WTC11 (cell line): ENCODE data around the gene CAPN3. TPM values are rescaled to one million over a fixed set of nuclear protein-coding genes. Genes with fewer than 3 reads are reported as not detected.

ENCODE experiments used
- ATAC-seq: fragments of 200-7000 bp; cut with Tn5 transposase; 2 replicates; pipeline ENCODE4 v1.10.0; 2021; ENCODE audit warnings: mild to moderate bottlenecking, moderate library complexity
- CTCF ChIA-PET: fragments of 300-600 bp; sonication (Branson Sonifier 250); formaldehyde crosslinking; loops from one replicate; lab custom pipeline; 2021; ENCODE audit warnings: antibody characterized with exemption; lab: Charles Lee
- POLR2A ChIA-PET: fragments of 350-600 bp; sonication (Branson Sonifier 250); formaldehyde crosslinking; loops from one replicate; lab custom pipeline; 2021; ENCODE audit warnings: antibody characterized with exemption; lab: Charles Lee
- DNase-seq: peaks from one replicate; pipeline ENCODE4 v3.0.0; 2021; ENCODE audit warnings: low spot score
- H3K27ac Mint-ChIP-seq: 2 replicates; pipeline ENCODE4 v1.8.0; 2021; ENCODE audit warnings: mixed read lengths
- H3K27me3 Mint-ChIP-seq: 2 replicates; pipeline ENCODE4 v1.8.0; 2021; ENCODE audit warnings: low read depth, mild to moderate bottlenecking, moderate library complexity, mixed read lengths
- H3K36me3 Mint-ChIP-seq: 2 replicates; pipeline ENCODE4 v1.8.0; 2021; ENCODE audit warnings: mixed read lengths
- H3K4me1 Mint-ChIP-seq: 2 replicates; pipeline ENCODE4 v1.8.0; 2022; ENCODE audit warnings: mixed read lengths
- H3K4me3 Mint-ChIP-seq: 2 replicates; pipeline ENCODE4 v1.8.0; 2021; ENCODE audit warnings: mild to moderate bottlenecking, moderate library complexity, mixed read lengths
- H3K9me3 Mint-ChIP-seq: 2 replicates; pipeline ENCODE4 v1.8.0; 2021; ENCODE audit warnings: mixed read lengths
- ATF1 ChIP-seq: sonication (generic); formaldehyde crosslinking; IDR thresholded peaks from 2 replicates; pipeline ENCODE4 v1.8.1; 2023; ENCODE audit warnings: mild to moderate bottlenecking, moderate library complexity, missing genetic modification reagents
- ELF4 ChIP-seq: sonication (generic); formaldehyde crosslinking; IDR thresholded peaks from 2 replicates; pipeline ENCODE4 v1.8.1; 2022; ENCODE audit warnings: low read depth, mild to moderate bottlenecking, moderate library complexity, missing genetic modification reagents
- EMX1 ChIP-seq: fragments of 250-450 bp; sonication (Bioruptor Pico); IDR thresholded peaks from 2 replicates; pipeline ENCODE4 v1.8.0; 2021; ENCODE audit warnings: mild to moderate bottlenecking
- ETV6 ChIP-seq: sonication (generic); formaldehyde crosslinking; IDR thresholded peaks from 2 replicates; pipeline ENCODE4 v1.8.1; 2022; ENCODE audit warnings: mild to moderate bottlenecking, missing genetic modification reagents
- GRHL2 ChIP-seq: fragments of 250-450 bp; sonication (Bioruptor Pico); IDR thresholded peaks from 2 replicates; pipeline ENCODE4 v1.8.0; 2022; ENCODE audit warnings: mild to moderate bottlenecking, moderate library complexity; ENCODE audit not compliant: insufficient replicate concordance, severe bottlenecking
- KAT7 ChIP-seq: sonication (generic); formaldehyde crosslinking; IDR thresholded peaks from 2 replicates; pipeline ENCODE4 v1.8.1; 2023; ENCODE audit warnings: missing genetic modification reagents, mild to moderate bottlenecking, borderline replicate concordance
- NR2C2 ChIP-seq: sonication (generic); formaldehyde crosslinking; IDR thresholded peaks from 2 replicates; pipeline ENCODE4 v1.8.0; 2022; ENCODE audit warnings: mild to moderate bottlenecking, missing genetic modification reagents
- RORB ChIP-seq: fragments of 250-450 bp; sonication (Bioruptor Pico); IDR thresholded peaks from 2 replicates; pipeline ENCODE4 v1.9.0; 2021; ENCODE audit warnings: mild to moderate bottlenecking
- SMAD4 ChIP-seq: sonication (generic); formaldehyde crosslinking; IDR thresholded peaks from 2 replicates; pipeline ENCODE4 v1.8.0; 2022; ENCODE audit warnings: mild to moderate bottlenecking, missing genetic modification reagents
- SOX15 ChIP-seq: fragments of 250-450 bp; sonication (Bioruptor Pico); IDR thresholded peaks from 2 replicates; pipeline ENCODE4 v1.9.0; 2021; ENCODE audit warnings: mild to moderate bottlenecking
- TEAD4 ChIP-seq: sonication (generic); formaldehyde crosslinking; IDR thresholded peaks from 2 replicates; pipeline ENCODE4 v1.8.0; 2022; ENCODE audit warnings: mild to moderate bottlenecking, missing genetic modification reagents
- ZBTB21 ChIP-seq: sonication (generic); formaldehyde crosslinking; IDR thresholded peaks from 2 replicates; pipeline ENCODE4 v1.8.1; 2023; ENCODE audit warnings: mild to moderate bottlenecking, missing genetic modification reagents, borderline replicate concordance
- total RNA-seq: library from RNA; stranded (reverse); gene quantifications from 3 replicates; pipeline ENCODE4 v1.2.3, GENCODE V29; 2021
- TF ChIP-seq, protein P1 (sequence below): sonication (generic); formaldehyde crosslinking; IDR thresholded peaks from 2 replicates; pipeline ENCODE4 v1.8.0; 2023; ENCODE audit warnings: missing genetic modification reagents, mild to moderate bottlenecking, borderline replicate concordance
- TF ChIP-seq, protein P2 (sequence below): fragments of 250-450 bp; sonication (Bioruptor Pico); IDR thresholded peaks from 2 replicates; pipeline ENCODE4 v1.8.0; 2021; ENCODE audit warnings: mild to moderate bottlenecking
- TF ChIP-seq, protein P3 (sequence below): fragments of 250-450 bp; sonication (Bioruptor Pico); conservative IDR thresholded peaks from 2 replicates; pipeline ENCODE4 v1.9.0; 2021; ENCODE audit warnings: mild to moderate bottlenecking
- TF ChIP-seq, protein P4 (sequence below): sonication (generic); formaldehyde crosslinking; IDR thresholded peaks from 2 replicates; pipeline ENCODE4 v1.8.1; 2022; ENCODE audit warnings: missing genetic modification reagents, borderline replicate concordance
- TF ChIP-seq, protein P5 (sequence below): sonication (generic); formaldehyde crosslinking; IDR thresholded peaks from 2 replicates; pipeline ENCODE4 v1.8.1; 2023; ENCODE audit warnings: mild to moderate bottlenecking, missing genetic modification reagents

Gene CAPN3
- total RNA-seq, 1 experiment from 2014 or later: 0.70 TPM

DNA sequence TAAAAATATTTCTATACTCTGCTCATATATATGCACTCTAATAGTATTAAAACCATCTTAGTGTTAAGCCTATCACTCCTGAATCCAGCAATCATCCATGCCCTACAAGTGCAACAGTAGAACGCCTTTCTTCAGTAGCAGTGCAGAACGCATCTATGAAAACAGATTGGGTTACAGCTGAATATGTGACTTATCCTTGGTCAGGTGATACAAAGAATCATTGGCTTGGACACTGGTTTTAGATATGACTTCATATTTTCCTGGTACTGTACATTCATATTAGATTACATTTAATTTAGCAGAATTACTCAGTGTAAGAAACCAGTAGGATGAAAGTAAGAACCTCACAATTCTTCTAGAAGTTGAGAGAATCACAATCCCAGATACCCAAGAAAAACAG is 88.3 kb downstream of the CAPN3 start:
- Mint-ChIP-seq H3K9me3 (no peaks in the 10 kb centered on the region), H3K27ac (no peak overlapping the region), H3K36me3 (peaks cover 44% of the 10 kb centered on the region), H3K27me3 (no peaks in the 10 kb centered on the region), H3K4me1 (no peaks in the 10 kb centered on the region), H3K4me3 (no peak overlapping the region)
- DNase-seq (no peak), ATAC-seq (no peak)
- TF ChIP-seq NR2C2 (CRISPR knock-in tag) (no peak), ETV6 (CRISPR knock-in tag) (no peak), EMX1 (no peak), TEAD4 (CRISPR knock-in tag) (no peak), SOX15 (CRISPR knock-in tag) (no peak), ZBTB21 (CRISPR knock-in tag) (no peak), GRHL2 (no peak)
- TF ChIP-seq, protein P1, sequence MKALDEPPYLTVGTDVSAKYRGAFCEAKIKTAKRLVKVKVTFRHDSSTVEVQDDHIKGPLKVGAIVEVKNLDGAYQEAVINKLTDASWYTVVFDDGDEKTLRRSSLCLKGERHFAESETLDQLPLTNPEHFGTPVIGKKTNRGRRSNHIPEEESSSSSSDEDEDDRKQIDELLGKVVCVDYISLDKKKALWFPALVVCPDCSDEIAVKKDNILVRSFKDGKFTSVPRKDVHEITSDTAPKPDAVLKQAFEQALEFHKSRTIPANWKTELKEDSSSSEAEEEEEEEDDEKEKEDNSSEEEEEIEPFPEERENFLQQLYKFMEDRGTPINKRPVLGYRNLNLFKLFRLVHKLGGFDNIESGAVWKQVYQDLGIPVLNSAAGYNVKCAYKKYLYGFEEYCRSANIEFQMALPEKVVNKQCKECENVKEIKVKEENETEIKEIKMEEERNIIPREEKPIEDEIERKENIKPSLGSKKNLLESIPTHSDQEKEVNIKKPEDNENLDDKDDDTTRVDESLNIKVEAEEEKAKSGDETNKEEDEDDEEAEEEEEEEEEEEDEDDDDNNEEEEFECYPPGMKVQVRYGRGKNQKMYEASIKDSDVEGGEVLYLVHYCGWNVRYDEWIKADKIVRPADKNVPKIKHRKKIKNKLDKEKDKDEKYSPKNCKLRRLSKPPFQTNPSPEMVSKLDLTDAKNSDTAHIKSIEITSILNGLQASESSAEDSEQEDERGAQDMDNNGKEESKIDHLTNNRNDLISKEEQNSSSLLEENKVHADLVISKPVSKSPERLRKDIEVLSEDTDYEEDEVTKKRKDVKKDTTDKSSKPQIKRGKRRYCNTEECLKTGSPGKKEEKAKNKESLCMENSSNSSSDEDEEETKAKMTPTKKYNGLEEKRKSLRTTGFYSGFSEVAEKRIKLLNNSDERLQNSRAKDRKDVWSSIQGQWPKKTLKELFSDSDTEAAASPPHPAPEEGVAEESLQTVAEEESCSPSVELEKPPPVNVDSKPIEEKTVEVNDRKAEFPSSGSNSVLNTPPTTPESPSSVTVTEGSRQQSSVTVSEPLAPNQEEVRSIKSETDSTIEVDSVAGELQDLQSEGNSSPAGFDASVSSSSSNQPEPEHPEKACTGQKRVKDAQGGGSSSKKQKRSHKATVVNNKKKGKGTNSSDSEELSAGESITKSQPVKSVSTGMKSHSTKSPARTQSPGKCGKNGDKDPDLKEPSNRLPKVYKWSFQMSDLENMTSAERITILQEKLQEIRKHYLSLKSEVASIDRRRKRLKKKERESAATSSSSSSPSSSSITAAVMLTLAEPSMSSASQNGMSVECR (CRISPR knock-in tag): no peak
- TF ChIP-seq, protein P2, sequence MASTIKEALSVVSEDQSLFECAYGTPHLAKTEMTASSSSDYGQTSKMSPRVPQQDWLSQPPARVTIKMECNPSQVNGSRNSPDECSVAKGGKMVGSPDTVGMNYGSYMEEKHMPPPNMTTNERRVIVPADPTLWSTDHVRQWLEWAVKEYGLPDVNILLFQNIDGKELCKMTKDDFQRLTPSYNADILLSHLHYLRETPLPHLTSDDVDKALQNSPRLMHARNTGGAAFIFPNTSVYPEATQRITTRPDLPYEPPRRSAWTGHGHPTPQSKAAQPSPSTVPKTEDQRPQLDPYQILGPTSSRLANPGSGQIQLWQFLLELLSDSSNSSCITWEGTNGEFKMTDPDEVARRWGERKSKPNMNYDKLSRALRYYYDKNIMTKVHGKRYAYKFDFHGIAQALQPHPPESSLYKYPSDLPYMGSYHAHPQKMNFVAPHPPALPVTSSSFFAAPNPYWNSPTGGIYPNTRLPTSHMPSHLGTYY (CRISPR knock-in tag): no peak
- TF ChIP-seq, protein P3, sequence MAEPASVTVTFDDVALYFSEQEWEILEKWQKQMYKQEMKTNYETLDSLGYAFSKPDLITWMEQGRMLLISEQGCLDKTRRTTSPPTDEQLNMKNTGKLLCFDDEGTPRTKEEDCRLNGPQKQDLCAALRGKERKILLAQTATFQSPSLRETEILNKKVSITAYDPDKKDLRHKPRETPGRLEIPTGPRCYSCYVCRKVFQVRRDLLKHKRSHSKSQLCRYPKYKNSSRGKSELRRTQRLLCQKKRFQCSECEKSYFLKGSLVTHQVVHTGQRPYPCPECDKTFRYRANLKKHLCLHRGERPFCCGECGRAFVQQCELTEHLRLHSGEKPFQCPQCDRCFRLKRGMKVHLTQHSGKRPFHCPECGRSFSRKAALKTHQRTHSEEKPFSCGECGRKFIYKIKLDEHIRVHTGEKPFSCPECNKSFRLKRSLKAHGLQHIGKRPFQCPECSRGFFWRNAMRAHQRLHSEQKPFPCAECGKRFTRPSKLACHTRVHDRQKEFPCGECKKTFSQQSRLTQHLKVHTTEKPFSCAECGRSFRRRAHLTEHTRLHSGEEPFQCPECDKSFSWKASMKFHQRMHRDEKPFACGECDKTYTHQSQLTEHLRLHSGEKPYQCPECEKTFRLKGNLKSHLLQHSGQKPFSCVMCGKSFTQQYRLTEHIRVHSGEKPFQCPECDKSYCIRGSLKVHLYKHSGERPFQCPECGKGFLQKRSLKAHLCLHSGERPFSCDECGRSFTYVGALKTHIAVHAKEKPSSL (CRISPR knock-in tag): no peak
- TF ChIP-seq, protein P4, sequence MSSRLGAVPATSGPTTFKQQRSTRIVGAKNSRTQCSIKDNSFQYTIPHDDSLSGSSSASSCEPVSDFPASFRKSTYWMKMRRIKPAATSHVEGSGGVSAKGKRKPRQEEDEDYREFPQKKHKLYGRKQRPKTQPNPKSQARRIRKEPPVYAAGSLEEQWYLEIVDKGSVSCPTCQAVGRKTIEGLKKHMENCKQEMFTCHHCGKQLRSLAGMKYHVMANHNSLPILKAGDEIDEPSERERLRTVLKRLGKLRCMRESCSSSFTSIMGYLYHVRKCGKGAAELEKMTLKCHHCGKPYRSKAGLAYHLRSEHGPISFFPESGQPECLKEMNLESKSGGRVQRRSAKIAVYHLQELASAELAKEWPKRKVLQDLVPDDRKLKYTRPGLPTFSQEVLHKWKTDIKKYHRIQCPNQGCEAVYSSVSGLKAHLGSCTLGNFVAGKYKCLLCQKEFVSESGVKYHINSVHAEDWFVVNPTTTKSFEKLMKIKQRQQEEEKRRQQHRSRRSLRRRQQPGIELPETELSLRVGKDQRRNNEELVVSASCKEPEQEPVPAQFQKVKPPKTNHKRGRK (CRISPR knock-in tag): no peak
- TF ChIP-seq, protein P5, sequence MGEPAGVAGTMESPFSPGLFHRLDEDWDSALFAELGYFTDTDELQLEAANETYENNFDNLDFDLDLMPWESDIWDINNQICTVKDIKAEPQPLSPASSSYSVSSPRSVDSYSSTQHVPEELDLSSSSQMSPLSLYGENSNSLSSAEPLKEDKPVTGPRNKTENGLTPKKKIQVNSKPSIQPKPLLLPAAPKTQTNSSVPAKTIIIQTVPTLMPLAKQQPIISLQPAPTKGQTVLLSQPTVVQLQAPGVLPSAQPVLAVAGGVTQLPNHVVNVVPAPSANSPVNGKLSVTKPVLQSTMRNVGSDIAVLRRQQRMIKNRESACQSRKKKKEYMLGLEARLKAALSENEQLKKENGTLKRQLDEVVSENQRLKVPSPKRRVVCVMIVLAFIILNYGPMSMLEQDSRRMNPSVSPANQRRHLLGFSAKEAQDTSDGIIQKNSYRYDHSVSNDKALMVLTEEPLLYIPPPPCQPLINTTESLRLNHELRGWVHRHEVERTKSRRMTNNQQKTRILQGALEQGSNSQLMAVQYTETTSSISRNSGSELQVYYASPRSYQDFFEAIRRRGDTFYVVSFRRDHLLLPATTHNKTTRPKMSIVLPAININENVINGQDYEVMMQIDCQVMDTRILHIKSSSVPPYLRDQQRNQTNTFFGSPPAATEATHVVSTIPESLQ (CRISPR knock-in tag): no peak
- ChIA-PET POLR2A (no interaction called here), CTCF (no interaction called here)

DNA sequence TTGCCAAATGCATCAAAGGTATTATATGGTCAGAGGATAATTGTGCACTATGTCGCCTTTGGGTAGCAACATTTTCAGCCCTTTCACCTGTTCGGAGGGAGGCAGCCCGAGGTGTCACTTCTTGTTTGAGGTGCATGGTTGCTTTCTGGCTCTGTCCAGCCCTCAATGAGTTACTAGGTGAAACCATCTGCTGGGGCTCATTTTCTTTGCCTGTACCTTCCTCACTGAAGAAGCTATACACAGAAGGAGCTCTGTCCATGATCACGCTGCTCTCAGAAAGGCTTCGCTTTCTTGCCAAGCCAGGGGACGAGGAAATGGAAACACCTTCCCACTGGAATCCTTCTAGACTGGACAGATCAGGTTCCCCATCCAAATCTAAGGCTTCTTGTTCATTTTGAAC is 89.0 kb downstream of the CAPN3 start:
- Mint-ChIP-seq H3K4me3 (no peak overlapping the region), H3K36me3 (peaks cover 44% of the 10 kb centered on the region), H3K27ac (no peak overlapping the region), H3K9me3 (no peaks in the 10 kb centered on the region), H3K27me3 (no peaks in the 10 kb centered on the region), H3K4me1 (no peaks in the 10 kb centered on the region)
- DNase-seq (no peak), ATAC-seq (no peak)
- POLR2A ChIA-PET: no interaction called here
- CTCF ChIA-PET: no interaction called here
- TF ChIP-seq EMX1: no peak
- TF ChIP-seq KAT7 (CRISPR knock-in tag): no peak
- TF ChIP-seq ELF4 (CRISPR knock-in tag): no peak
- TF ChIP-seq RORB (CRISPR knock-in tag): no peak
- TF ChIP-seq, protein P2 (CRISPR knock-in tag): no peak
- TF ChIP-seq SMAD4 (CRISPR knock-in tag): no peak
- no peak for TF ChIP-seq ATF1 (CRISPR knock-in tag)
